ENCODE measurements around the gene P2RY2.

The P2RY2 gene

DNA sequence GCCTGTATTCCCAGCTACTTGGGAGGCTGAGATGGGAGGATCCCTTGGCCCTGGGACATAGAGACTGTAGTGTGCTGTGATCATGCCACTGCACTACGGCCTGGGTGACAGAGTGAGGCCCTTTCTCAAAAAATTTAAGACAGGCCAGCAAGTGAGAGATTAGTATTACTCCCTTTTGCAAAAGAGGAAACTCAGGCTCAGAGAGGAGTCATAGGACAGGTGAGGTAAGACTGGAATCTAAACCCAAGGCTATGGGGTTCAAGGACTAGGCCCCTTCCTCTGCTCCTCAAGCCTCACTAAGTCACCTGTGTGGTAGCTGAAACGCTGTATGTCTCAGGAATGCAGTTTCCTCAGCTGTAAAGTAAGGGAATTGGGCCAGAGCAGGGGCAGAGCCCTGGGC is 1.6 kb upstream of the P2RY2 start:
- Histone ChIP-seq H3K36me3 (ENCODE audit: low read length) (no peaks in the 10 kb centered on the region), H3K9me3 (ENCODE audit: insufficient read depth, low read length) (no peaks in the 10 kb centered on the region), H3F3A (ENCODE audit: insufficient read depth) (no peaks in the 10 kb centered on the region), H3K79me2 (ENCODE audit: insufficient read depth, low read length) (no peaks in the 10 kb centered on the region), H2AFZ (ENCODE audit: low read depth, low read length, severe bottlenecking) (no peak overlapping the region), H3K4me3 (ENCODE audit: insufficient read depth, low read length, poor library complexity, severe bottlenecking) (no peak overlapping the region), H3K4me2 (ENCODE audit: low read depth, low read length, poor library complexity, severe bottlenecking) (no peak overlapping the region), H3K9me2 (replicated peaks; ENCODE audit: insufficient read depth, low read length) (no peaks in the 10 kb centered on the region), H3K27ac (ENCODE audit: low read depth, low read length) (no peak overlapping the region), H4K20me1 (ENCODE audit: low read depth, low read length) (no peaks in the 10 kb centered on the region), H3K27me3 (ENCODE audit: low read length) (no peaks in the 10 kb centered on the region), H3K9ac (ENCODE audit: low read length) (no peak overlapping the region)
- TF ChIP-seq, protein P1, sequence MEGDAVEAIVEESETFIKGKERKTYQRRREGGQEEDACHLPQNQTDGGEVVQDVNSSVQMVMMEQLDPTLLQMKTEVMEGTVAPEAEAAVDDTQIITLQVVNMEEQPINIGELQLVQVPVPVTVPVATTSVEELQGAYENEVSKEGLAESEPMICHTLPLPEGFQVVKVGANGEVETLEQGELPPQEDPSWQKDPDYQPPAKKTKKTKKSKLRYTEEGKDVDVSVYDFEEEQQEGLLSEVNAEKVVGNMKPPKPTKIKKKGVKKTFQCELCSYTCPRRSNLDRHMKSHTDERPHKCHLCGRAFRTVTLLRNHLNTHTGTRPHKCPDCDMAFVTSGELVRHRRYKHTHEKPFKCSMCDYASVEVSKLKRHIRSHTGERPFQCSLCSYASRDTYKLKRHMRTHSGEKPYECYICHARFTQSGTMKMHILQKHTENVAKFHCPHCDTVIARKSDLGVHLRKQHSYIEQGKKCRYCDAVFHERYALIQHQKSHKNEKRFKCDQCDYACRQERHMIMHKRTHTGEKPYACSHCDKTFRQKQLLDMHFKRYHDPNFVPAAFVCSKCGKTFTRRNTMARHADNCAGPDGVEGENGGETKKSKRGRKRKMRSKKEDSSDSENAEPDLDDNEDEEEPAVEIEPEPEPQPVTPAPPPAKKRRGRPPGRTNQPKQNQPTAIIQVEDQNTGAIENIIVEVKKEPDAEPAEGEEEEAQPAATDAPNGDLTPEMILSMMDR (IDR thresholded peaks at IDR 0.05; ENCODE audit: insufficient read depth, low read length, poor library complexity, severe bottlenecking): no peak
- no peak for TF ChIP-seq EZH2phosphoT487 (conservative IDR thresholded peaks at IDR 0.05; ENCODE audit: low read length)

DNA sequence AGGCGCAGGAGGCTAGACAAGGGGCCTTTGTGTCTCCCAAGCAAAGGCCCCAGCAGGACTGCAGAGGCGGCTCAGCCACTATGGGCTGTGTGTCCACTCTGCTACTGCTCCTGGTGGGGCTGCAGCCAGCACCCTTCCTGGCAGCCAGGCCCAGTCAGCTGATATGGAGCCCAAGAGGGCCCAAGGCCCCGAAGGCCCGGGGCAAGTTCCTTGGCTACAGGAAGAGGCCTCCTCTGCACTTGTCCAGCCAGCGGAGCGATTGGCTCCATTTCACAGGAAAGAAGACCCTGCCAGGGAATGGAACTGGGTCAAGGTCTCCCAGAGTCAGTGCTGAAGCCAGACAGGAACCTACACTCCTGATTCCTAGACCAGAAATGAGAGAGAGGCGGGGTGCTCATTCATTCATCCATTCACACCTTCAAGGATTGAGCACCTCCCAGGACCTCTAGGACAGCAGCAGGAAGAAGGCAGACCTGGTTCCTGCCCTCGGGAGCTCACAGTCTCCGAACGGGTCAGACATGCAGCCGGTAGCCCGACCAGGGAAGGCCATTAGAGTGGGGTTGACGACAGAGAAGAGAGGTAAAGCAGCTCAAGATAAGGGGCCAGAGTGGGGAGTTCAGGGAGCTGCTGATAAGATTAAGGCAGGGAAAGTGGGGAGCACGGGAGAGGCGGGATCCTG is 811 bp upstream of the P2RY2 start:
- Histone ChIP-seq H4K20me1 (ENCODE audit: low read depth, low read length) (no peaks in the 10 kb centered on the region), H3K36me3 (ENCODE audit: low read length) (no peaks in the 10 kb centered on the region), H3K9me3 (ENCODE audit: insufficient read depth, low read length) (no peaks in the 10 kb centered on the region), H3F3A (ENCODE audit: insufficient read depth) (no peaks in the 10 kb centered on the region), H2AFZ (ENCODE audit: low read depth, low read length, severe bottlenecking) (no peak overlapping the region), H3K27ac (ENCODE audit: low read depth, low read length) (no peak overlapping the region), H3K9ac (ENCODE audit: low read length) (no peak overlapping the region), H3K27me3 (ENCODE audit: low read length) (no peaks in the 10 kb centered on the region), H3K79me2 (ENCODE audit: insufficient read depth, low read length) (no peaks in the 10 kb centered on the region), H3K4me2 (ENCODE audit: low read depth, low read length, poor library complexity, severe bottlenecking) (no peak overlapping the region), H3K4me3 (ENCODE audit: insufficient read depth, low read length, poor library complexity, severe bottlenecking) (no peak overlapping the region), H3K9me2 (replicated peaks; ENCODE audit: insufficient read depth, low read length) (no peaks in the 10 kb centered on the region)
- TF ChIP-seq, protein P1 (IDR thresholded peaks at IDR 0.05; ENCODE audit: insufficient read depth, low read length, poor library complexity, severe bottlenecking): no peak
- TF ChIP-seq EZH2phosphoT487 (conservative IDR thresholded peaks at IDR 0.05; ENCODE audit: low read length): no peak

DNA sequence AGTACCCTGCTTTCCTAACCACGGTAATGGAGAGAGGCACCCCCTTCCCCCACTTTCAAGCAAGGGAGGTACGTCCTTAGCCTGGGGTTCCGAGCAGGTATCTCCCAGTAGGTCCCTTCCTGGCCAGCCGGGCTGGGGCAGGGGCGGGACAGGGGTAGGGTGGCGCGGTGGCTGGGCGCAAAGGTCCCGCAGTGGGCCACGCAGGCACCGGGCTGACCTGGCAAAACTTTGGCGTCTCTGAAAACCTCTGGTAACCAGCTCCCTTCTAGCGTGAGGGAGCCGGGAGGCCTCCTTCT is 323 bp upstream of the P2RY2 start:
- no peak overlapping the region for H3K4me3 ChIP-seq (ENCODE audit: insufficient read depth, low read length, poor library complexity, severe bottlenecking)
- no peaks in the 10 kb centered on the region for H3K36me3 ChIP-seq (ENCODE audit: low read length)
- H2AFZ ChIP-seq (ENCODE audit: low read depth, low read length, severe bottlenecking): no peak overlapping the region
- H3F3A ChIP-seq (ENCODE audit: insufficient read depth): no peaks in the 10 kb centered on the region
- TF ChIP-seq EZH2phosphoT487 (conservative IDR thresholded peaks at IDR 0.05; ENCODE audit: low read length): no peak
- TF ChIP-seq, protein P1 (IDR thresholded peaks at IDR 0.05; ENCODE audit: insufficient read depth, low read length, poor library complexity, severe bottlenecking): no peak
- no peak overlapping the region for H3K4me2 ChIP-seq (ENCODE audit: low read depth, low read length, poor library complexity, severe bottlenecking)
- no peaks in the 10 kb centered on the region for H3K9me2 ChIP-seq (replicated peaks; ENCODE audit: insufficient read depth, low read length)
- no peaks in the 10 kb centered on the region for H3K27me3 ChIP-seq (ENCODE audit: low read length)
- H3K79me2 ChIP-seq (ENCODE audit: insufficient read depth, low read length): no peaks in the 10 kb centered on the region
- no peaks in the 10 kb centered on the region for H4K20me1 ChIP-seq (ENCODE audit: low read depth, low read length)
- H3K27ac ChIP-seq (ENCODE audit: low read depth, low read length): no peak overlapping the region
- no peaks in the 10 kb centered on the region for H3K9me3 ChIP-seq (ENCODE audit: insufficient read depth, low read length)
- H3K9ac ChIP-seq (ENCODE audit: low read length): no peak overlapping the region

Data from SU-DHL-6 (cell line).